Coronary artery (tissue), 2 donors: Measurements from ENCODE around the gene MGRN1.

Experiments used
- DNase-seq: peaks from one replicate; pipeline ENCODE4 v3.0.0-alpha.2; 2017; ENCODE audit warnings: low spot score
- H3K27ac ChIP-seq, 2 donors: fragments of 200-600 bp; sonication (generic); one replicate each; pipeline ENCODE4 v1.5.1; 2016 to 2019
- H3K4me3 ChIP-seq: fragments of 200-600 bp; sonication (generic); 2 replicates; pipeline ENCODE4 v1.5.1; 2016; ENCODE audit warnings: mild to moderate bottlenecking, moderate library complexity
- TF ChIP-seq, protein P1 (sequence below): fragments of 200-600 bp; sonication (generic); IDR thresholded peaks from one replicate; pipeline ENCODE4 v1.5.1; 2019; ENCODE audit warnings: antibody characterized with exemption

Gene MGRN1

GRCh38 chr16:4640572-4641305 is 16.1 kb downstream of the MGRN1 start:
- H3K4me3 ChIP-seq: no peak overlapping the region
- TF ChIP-seq, protein P1, sequence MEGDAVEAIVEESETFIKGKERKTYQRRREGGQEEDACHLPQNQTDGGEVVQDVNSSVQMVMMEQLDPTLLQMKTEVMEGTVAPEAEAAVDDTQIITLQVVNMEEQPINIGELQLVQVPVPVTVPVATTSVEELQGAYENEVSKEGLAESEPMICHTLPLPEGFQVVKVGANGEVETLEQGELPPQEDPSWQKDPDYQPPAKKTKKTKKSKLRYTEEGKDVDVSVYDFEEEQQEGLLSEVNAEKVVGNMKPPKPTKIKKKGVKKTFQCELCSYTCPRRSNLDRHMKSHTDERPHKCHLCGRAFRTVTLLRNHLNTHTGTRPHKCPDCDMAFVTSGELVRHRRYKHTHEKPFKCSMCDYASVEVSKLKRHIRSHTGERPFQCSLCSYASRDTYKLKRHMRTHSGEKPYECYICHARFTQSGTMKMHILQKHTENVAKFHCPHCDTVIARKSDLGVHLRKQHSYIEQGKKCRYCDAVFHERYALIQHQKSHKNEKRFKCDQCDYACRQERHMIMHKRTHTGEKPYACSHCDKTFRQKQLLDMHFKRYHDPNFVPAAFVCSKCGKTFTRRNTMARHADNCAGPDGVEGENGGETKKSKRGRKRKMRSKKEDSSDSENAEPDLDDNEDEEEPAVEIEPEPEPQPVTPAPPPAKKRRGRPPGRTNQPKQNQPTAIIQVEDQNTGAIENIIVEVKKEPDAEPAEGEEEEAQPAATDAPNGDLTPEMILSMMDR: no peak
- H3K27ac ChIP-seq: no peak overlapping the region
- no peak for DNase-seq

DNA sequence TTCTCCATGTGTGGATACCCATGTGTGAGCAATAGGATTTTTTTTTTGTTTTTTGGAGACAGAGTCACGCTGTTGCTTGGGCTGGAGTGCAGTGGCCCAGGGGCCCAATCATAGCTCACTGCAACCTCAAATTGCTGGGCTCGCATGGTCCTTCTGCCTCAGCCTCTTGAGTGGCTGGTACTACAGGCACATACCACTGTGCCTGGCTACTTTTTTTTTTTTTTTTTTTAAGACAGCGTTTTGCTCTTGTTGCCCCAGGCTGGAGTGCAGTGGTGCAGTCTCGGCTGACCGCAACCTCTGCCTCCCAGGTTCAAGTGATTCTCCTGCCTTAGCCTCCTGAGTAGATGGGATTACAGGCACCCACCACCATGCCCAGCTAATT is 16.7 kb downstream of the MGRN1 start:
- no peak overlapping the region for H3K27ac ChIP-seq
- no peak overlapping the region for H3K4me3 ChIP-seq
- no peak for DNase-seq
- TF ChIP-seq, protein P1: no peak

DNA sequence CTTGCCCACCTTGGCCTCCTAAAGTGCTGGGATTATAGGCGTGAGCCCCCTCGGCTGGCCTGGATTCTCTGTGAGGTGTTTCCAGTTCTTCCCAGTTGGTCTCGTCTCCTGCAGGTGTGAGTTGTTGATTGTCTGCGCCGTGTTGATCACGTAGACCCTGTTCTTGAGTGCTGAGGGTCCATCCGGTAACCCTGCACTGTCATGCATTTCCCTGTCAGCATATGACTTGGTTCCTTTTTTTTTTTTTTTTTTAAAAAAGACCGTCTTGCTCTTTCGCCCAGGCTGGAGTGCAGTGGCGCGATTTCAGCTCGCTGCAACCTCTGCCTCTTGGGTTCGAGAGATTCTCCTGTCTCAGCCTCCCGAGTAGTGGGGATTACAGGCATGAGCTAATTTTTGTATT is 17.3 kb downstream of the MGRN1 start:
- Histone ChIP-seq H3K27ac (no peak overlapping the region), H3K4me3 (no peak overlapping the region)
- TF ChIP-seq, protein P1: no peak

DNA sequence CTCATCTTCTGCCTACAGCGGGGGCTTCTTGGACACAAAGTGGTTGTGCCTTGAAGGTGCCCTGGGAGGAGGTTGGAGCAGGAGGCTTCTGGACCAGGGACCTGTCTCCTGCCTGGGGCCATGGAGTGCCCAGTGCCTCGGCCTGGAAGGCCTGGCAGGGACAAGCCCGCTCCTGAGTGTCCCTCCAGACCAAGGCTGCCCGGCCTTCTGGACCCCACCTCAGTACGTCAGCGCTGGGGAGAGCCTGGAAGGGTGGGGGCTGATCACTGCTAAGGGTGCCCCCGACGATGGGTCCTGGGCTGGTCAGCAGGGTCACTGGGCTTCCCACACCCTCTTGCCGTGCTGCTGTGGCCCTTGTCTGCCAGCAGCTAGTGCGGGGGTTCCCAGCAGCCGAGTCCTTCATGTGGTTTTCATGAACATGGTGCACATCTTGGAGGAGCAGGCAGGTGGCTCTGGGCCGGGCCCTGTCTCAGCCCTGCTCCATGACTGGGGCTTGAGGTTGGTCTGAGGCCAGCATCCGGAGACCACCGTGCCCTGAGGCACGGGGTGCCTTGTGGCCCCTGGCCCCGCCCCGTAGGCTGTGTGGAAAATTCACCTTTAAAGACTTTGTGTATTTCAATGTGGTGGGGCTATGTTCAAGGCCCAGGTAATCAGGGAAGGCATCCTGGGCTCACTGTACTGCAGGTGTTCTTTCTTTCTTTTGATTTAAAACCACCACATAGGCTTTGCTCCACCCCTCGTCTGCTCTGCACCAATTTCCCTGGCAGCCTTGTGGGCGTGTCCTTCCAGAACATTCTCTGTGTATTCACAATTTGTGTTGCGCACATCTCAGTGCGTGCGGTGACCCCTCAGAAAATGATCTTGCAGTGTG is 22.4 kb downstream of the MGRN1 start:
- TF ChIP-seq, protein P1: no peak
- DNase-seq: no peak
- Histone ChIP-seq H3K4me3 (no peak overlapping the region), H3K27ac (no peak overlapping the region)

More for the DNA sequence above, 17.3 kb downstream of the MGRN1 start:
- no peak for DNase-seq

DNA sequence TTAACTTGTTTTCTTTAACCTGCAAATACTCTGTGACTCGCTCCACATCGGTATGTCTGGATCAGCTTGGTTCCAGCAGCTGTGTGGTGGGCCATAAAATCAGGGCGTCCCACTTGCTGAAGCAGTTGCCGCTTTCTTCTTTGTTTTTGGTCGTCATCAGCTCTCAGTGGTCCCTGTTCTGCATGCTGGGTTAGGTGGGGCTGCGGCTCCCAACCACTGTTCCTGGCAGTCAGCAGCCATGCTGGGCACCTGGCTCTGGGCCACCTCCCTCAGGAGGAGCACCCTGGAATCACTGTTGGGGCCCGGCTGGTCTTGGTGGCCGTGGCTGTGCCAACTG is 23.0 kb downstream of the MGRN1 start:
- H3K27ac ChIP-seq: no peak overlapping the region
- DNase-seq: no peak
- TF ChIP-seq, protein P1: no peak
- no peak overlapping the region for H3K4me3 ChIP-seq

GRCh38 chr16:4648917-4649316 is 24.3 kb downstream of the MGRN1 start:
- TF ChIP-seq, protein P1: no peak
- no peak overlapping the region for H3K4me3 ChIP-seq
- H3K27ac ChIP-seq: no peak overlapping the region
- no peak for DNase-seq
